ENCODE measurements around the gene MAPK13.
"Not testable (repeated sequence)": the region's sequence is repeated elsewhere in the genome, so short reads cannot be mapped to it uniquely, and the experiment has no call there.

The MAPK13 gene

GRCh38 chr6:36115412-36115811, 14.9 kb upstream of the MAPK13 start:
- DNase-seq (ENCODE audit: low spot score): no peak

GRCh38 chr6:36116066-36116864, 14.0 kb upstream of the MAPK13 start:
- no peak for DNase-seq (ENCODE audit: low spot score)

- DNase-seq (ENCODE audit: low spot score): no peak
Measured at GRCh38 chr6:36116943-36117342, 13.4 kb upstream of the MAPK13 start.

GRCh38 chr6:36117658-36118549, 12.4 kb upstream of the MAPK13 start:
- no peak for DNase-seq (ENCODE audit: low spot score)

GRCh38 chr6:36118550-36119107, 11.7 kb upstream of the MAPK13 start:
- DNase-seq (ENCODE audit: low spot score): no peak

GRCh38 chr6:36119209-36119608, 11.1 kb upstream of the MAPK13 start:
- no peak for DNase-seq (ENCODE audit: low spot score)

GRCh38 chr6:36120018-36120417, 10.3 kb upstream of the MAPK13 start:
- DNase-seq (ENCODE audit: low spot score): no peak

- no peak for DNase-seq (ENCODE audit: low spot score)
Measured at GRCh38 chr6:36120539-36120938, 9.8 kb upstream of the MAPK13 start.

GRCh38 chr6:36120979-36121786, 9.1 kb upstream of the MAPK13 start:
- DNase-seq (ENCODE audit: low spot score): no peak

GRCh38 chr6:36121787-36122494, 8.4 kb upstream of the MAPK13 start:
- DNase-seq (ENCODE audit: low spot score): no peak

GRCh38 chr6:36122495-36123269, 7.6 kb upstream of the MAPK13 start:
- no peak for DNase-seq (ENCODE audit: low spot score)

GRCh38 chr6:36123270-36124139, 6.8 kb upstream of the MAPK13 start:
- DNase-seq (ENCODE audit: low spot score): peak; percentile 72

- not testable (repeated sequence) for DNase-seq (ENCODE audit: low spot score)
Measured at GRCh38 chr6:36124346-36124745, 6.0 kb upstream of the MAPK13 start.

- no peak for DNase-seq (ENCODE audit: low spot score)
Measured at GRCh38 chr6:36124881-36125280, 5.4 kb upstream of the MAPK13 start.

- no peak for DNase-seq (ENCODE audit: low spot score)
Measured at GRCh38 chr6:36125575-36125974, 4.7 kb upstream of the MAPK13 start.

GRCh38 chr6:36126121-36126520, 4.2 kb upstream of the MAPK13 start:
- no peak for DNase-seq (ENCODE audit: low spot score)

- DNase-seq (ENCODE audit: low spot score): no peak
Measured at GRCh38 chr6:36126553-36127458, 3.5 kb upstream of the MAPK13 start.

- no peak for DNase-seq (ENCODE audit: low spot score)
Measured at GRCh38 chr6:36127462-36128016, 2.8 kb upstream of the MAPK13 start.
